Ovary (tissue), 3 donors: ENCODE measurements around the gene HYDIN.

Experiments
- CTCF ChIP-seq, 3 donors: fragments of 450-650 bp in 2 of 3; fragments of 200-600 bp in 1 of 3; IDR thresholded peaks; one replicate each; pipeline versions ENCODE4 v1.5.1 to v1.8.0; 2016 to 2022; ENCODE audit warnings: antibody characterized with exemption in 3 of 3, mild to moderate bottlenecking in 1 of 3
- EP300 ChIP-seq: sonication (generic); formaldehyde crosslinking; IDR thresholded peaks from one replicate; pipeline ENCODE4 v1.6.1; 2017; ENCODE audit warnings: antibody characterized with exemption
- donor health status: DM: no; HTN: no; CAD: no.

GRCh38 chr16:70809392-70810060 lies 421.0 kb downstream of the HYDIN start:
- TF ChIP-seq CTCF (IDR thresholded peaks at IDR 0.05) (no peak), EP300 (no peak)
